ENCODE results near the gene IPO13. TPM values are rescaled to one million over a fixed set of nuclear protein-coding genes. Genes with fewer than 3 reads are reported as not detected.

IPO13 gene
- total RNA-seq, 2 donors from 2014 or later, result 28.4 to 43.1 TPM

GRCh38 chr1:43934101-43934985 lies 12.4 kb upstream of the IPO13 start:
- H3K4me3 Mint-ChIP-seq, result no peak overlapping the region
- peak; percentile 63 for ATAC-seq
- DNase-seq (ENCODE audit: low spot score), result peak; percentile 67
- H3K9me3 Mint-ChIP-seq, result no peaks in the 10 kb centered on the region
- H3K27me3 Mint-ChIP-seq, result peaks cover 9 to 20% of the 10 kb centered on the region in 2 donors
- H3K4me1 Mint-ChIP-seq (ENCODE audit: low read depth in 2 of 2), result peaks cover 0 to 15% of the 10 kb centered on the region in 2 donors
- H3K36me3 Mint-ChIP-seq, result no peaks in the 10 kb centered on the region
- H3K27ac Mint-ChIP-seq, result no peak overlapping the region

GRCh38 chr1:43934986-43935324 lies 11.8 kb upstream of the IPO13 start:
- H3K27ac Mint-ChIP-seq, result no peak overlapping the region
- peaks cover 9 to 20% of the 10 kb centered on the region in 2 donors for H3K27me3 Mint-ChIP-seq
- H3K9me3 Mint-ChIP-seq, result no peaks in the 10 kb centered on the region
- no peak for DNase-seq (ENCODE audit: low spot score)
- ATAC-seq, result no peak
- H3K4me1 Mint-ChIP-seq (ENCODE audit: low read depth in 2 of 2), result peaks cover 0 to 17% of the 10 kb centered on the region in 2 donors
- no peaks in the 10 kb centered on the region for H3K36me3 Mint-ChIP-seq
- no peak overlapping the region for H3K4me3 Mint-ChIP-seq

GRCh38 chr1:43935711-43936427 lies 10.9 kb upstream of the IPO13 start:
- no peak overlapping the region for H3K4me3 Mint-ChIP-seq
- H3K27ac Mint-ChIP-seq, result no peak overlapping the region
- peaks cover 0 to 20% of the 10 kb centered on the region in 2 donors for H3K4me1 Mint-ChIP-seq (ENCODE audit: low read depth in 2 of 2)
- H3K27me3 Mint-ChIP-seq, result peaks cover 9 to 20% of the 10 kb centered on the region in 2 donors
- H3K36me3 Mint-ChIP-seq, result no peaks in the 10 kb centered on the region
- no peaks in the 10 kb centered on the region for H3K9me3 Mint-ChIP-seq
- DNase-seq (ENCODE audit: low spot score), result no peak
- no peak for ATAC-seq

GRCh38 chr1:43936431-43937151 lies 10.2 kb upstream of the IPO13 start:
- Mint-ChIP-seq H3K36me3 (no peaks in the 10 kb centered on the region), H3K4me3 (peak overlapping the region; percentile 59), H3K9me3 (no peaks in the 10 kb centered on the region), H3K27me3 (peaks cover 9 to 20% of the 10 kb centered on the region in 2 donors), H3K27ac (no peak overlapping the region), H3K4me1 (ENCODE audit: low read depth in 2 of 2) (peaks cover 0 to 20% of the 10 kb centered on the region in 2 donors)
- ATAC-seq (peak; percentile 48 to 49), DNase-seq (ENCODE audit: low spot score) (no peak)

- ATAC-seq, result no peak
- no peak overlapping the region for H3K4me3 Mint-ChIP-seq
- DNase-seq (ENCODE audit: low spot score), result peak; percentile 31
These were observed 9.4 kb upstream of the IPO13 start for GRCh38 chr1:43937179-43937865.

GRCh38 chr1:43938383-43938782 lies 8.4 kb upstream of the IPO13 start:
- Mint-ChIP-seq H3K4me3 (no peak overlapping the region), H3K9me3 (no peaks in the 10 kb centered on the region), H3K27me3 (peaks cover 0 to 11% of the 10 kb centered on the region in 2 donors), H3K4me1 (ENCODE audit: low read depth in 2 of 2) (peaks cover 4 to 13% of the 10 kb centered on the region in 2 donors), H3K36me3 (no peaks in the 10 kb centered on the region), H3K27ac (no peak overlapping the region)
- ATAC-seq (no peak), DNase-seq (ENCODE audit: low spot score) (no peak)

More at GRCh38 chr1:43937179-43937865, 9.4 kb upstream of the IPO13 start:
- Mint-ChIP-seq H3K9me3 (no peaks in the 10 kb centered on the region), H3K36me3 (no peaks in the 10 kb centered on the region), H3K27ac (no peak overlapping the region), H3K4me1 (ENCODE audit: low read depth in 2 of 2) (peaks cover 0 to 20% of the 10 kb centered on the region in 2 donors), H3K27me3 (peaks cover 9 to 20% of the 10 kb centered on the region in 2 donors)

GRCh38 chr1:43938892-43939587 lies 7.7 kb upstream of the IPO13 start:
- Mint-ChIP-seq H3K27ac (no peak overlapping the region), H3K4me3 (no peak overlapping the region), H3K9me3 (no peaks in the 10 kb centered on the region), H3K36me3 (no peaks in the 10 kb centered on the region), H3K27me3 (peaks cover 0 to 8% of the 10 kb centered on the region in 2 donors), H3K4me1 (ENCODE audit: low read depth in 2 of 2) (peaks cover 4 to 10% of the 10 kb centered on the region in 2 donors)
- DNase-seq (ENCODE audit: low spot score) (peak; percentile 48), ATAC-seq (no peak)

GRCh38 chr1:43942411-43942810 lies 4.3 kb upstream of the IPO13 start:
- no peak overlapping the region for H3K27ac Mint-ChIP-seq
- no peaks in the 10 kb centered on the region for H3K36me3 Mint-ChIP-seq
- H3K4me3 Mint-ChIP-seq, result no peak overlapping the region
- peaks cover 17 to 23% of the 10 kb centered on the region in 2 donors for H3K4me1 Mint-ChIP-seq (ENCODE audit: low read depth in 2 of 2)
- ATAC-seq (no peak), DNase-seq (ENCODE audit: low spot score) (no peak)
- H3K9me3 Mint-ChIP-seq, result no peaks in the 10 kb centered on the region
- H3K27me3 Mint-ChIP-seq, result no peaks in the 10 kb centered on the region

GRCh38 chr1:43944860-43945259 lies 1.9 kb upstream of the IPO13 start:
- H3K27me3 Mint-ChIP-seq, result no peaks in the 10 kb centered on the region
- H3K9me3 Mint-ChIP-seq, result no peaks in the 10 kb centered on the region
- ATAC-seq, result no peak

GRCh38 chr1:43945674-43946235 lies 995 bp upstream of the IPO13 start:
- no peak for ATAC-seq
- peak overlapping the region; percentile 86 to 95 for H3K27ac Mint-ChIP-seq
- DNase-seq (ENCODE audit: low spot score), result no peak
- H3K27me3 Mint-ChIP-seq, result no peaks in the 10 kb centered on the region
- H3K4me1 Mint-ChIP-seq (ENCODE audit: low read depth in 2 of 2), result peaks cover 26 to 33% of the 10 kb centered on the region in 2 donors
- peaks cover 6% of the 10 kb centered on the region for H3K36me3 Mint-ChIP-seq
- H3K9me3 Mint-ChIP-seq, result no peaks in the 10 kb centered on the region
- H3K4me3 Mint-ChIP-seq, result peak overlapping the region; percentile 95

More at GRCh38 chr1:43944860-43945259, 1.9 kb upstream of the IPO13 start:
- H3K36me3 Mint-ChIP-seq, result no peaks in the 10 kb centered on the region
- peaks cover 24 to 27% of the 10 kb centered on the region in 2 donors for H3K4me1 Mint-ChIP-seq (ENCODE audit: low read depth in 2 of 2)
- no peak for DNase-seq (ENCODE audit: low spot score)
- H3K27ac Mint-ChIP-seq, result peak overlapping the region in 1 of 2 donors; percentile 95
- H3K4me3 Mint-ChIP-seq, result peak overlapping the region; percentile 95

- H3K4me1 Mint-ChIP-seq (ENCODE audit: low read depth in 2 of 2), result peaks cover 29 to 41% of the 10 kb centered on the region in 2 donors
- peak overlapping the region; percentile 86 to 95 for H3K27ac Mint-ChIP-seq
- ATAC-seq (no peak), DNase-seq (ENCODE audit: low spot score) (no peak)
- no peaks in the 10 kb centered on the region for H3K9me3 Mint-ChIP-seq
- no peaks in the 10 kb centered on the region for H3K27me3 Mint-ChIP-seq
- peaks cover 7% of the 10 kb centered on the region for H3K36me3 Mint-ChIP-seq
- H3K4me3 Mint-ChIP-seq, result peak overlapping the region; percentile 95
These were observed 517 bp downstream of the IPO13 start for GRCh38 chr1:43947061-43947873.
